ENCODE measurements around the gene PLEKHG3. TPM values are rescaled to one million over a fixed set of nuclear protein-coding genes. Genes with fewer than 3 reads are reported as not detected.

The PLEKHG3 gene
- total and polyA plus RNA-seq, 7 donors = 1.9 to 8.2 (median 5.2) TPM

DNA sequence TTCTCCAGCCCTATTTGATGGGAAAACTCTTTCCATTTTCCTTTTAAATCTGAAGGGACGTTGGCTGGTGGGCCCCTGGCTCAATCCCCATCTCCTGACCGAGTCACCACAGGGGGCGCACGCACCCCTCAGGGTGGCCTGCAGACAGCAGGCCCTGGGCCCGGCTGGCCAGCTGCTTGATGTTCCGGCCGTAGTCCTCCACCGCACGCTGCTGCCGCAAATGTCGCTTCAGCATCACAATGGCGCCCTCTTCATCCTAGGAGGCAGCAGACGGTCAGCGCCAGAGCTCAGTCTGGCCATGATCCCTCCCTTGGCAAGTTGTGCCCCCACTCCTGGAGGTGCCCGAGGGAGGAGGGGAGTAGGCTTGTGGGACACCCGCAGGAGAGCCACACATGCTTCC is 70.0 kb downstream of the PLEKHG3 start:
- Histone ChIP-seq H3K27me3 (ENCODE audit: insufficient read depth in 3 of 3, low read length in 2 of 3) (no peaks in the 10 kb centered on the region), H3K36me3 (ENCODE audit: insufficient read depth in 1 of 2, low read depth in 1 of 2) (peaks cover 0 to 100% of the 10 kb centered on the region in 2 donors), H3K27ac (no peak overlapping the region), H3K9me3 (no peaks in the 10 kb centered on the region), H3K4me1 (peaks cover 8% of the 10 kb centered on the region), H3K4me3 (no peak overlapping the region)
- DNase-seq (no peak), ATAC-seq (peak in 2 of 4 donors; percentile 6 to 10)
- intact Hi-C loops (cut with DNase I) = no loop called here
- TF ChIP-seq, protein P1, sequence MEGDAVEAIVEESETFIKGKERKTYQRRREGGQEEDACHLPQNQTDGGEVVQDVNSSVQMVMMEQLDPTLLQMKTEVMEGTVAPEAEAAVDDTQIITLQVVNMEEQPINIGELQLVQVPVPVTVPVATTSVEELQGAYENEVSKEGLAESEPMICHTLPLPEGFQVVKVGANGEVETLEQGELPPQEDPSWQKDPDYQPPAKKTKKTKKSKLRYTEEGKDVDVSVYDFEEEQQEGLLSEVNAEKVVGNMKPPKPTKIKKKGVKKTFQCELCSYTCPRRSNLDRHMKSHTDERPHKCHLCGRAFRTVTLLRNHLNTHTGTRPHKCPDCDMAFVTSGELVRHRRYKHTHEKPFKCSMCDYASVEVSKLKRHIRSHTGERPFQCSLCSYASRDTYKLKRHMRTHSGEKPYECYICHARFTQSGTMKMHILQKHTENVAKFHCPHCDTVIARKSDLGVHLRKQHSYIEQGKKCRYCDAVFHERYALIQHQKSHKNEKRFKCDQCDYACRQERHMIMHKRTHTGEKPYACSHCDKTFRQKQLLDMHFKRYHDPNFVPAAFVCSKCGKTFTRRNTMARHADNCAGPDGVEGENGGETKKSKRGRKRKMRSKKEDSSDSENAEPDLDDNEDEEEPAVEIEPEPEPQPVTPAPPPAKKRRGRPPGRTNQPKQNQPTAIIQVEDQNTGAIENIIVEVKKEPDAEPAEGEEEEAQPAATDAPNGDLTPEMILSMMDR (IDR thresholded peaks at IDR 0.05) = no peak
- WGBS, 3 donors = 80 to 85% (median 80%) methylated on average over 16 of the region's 16 CpGs

DNA sequence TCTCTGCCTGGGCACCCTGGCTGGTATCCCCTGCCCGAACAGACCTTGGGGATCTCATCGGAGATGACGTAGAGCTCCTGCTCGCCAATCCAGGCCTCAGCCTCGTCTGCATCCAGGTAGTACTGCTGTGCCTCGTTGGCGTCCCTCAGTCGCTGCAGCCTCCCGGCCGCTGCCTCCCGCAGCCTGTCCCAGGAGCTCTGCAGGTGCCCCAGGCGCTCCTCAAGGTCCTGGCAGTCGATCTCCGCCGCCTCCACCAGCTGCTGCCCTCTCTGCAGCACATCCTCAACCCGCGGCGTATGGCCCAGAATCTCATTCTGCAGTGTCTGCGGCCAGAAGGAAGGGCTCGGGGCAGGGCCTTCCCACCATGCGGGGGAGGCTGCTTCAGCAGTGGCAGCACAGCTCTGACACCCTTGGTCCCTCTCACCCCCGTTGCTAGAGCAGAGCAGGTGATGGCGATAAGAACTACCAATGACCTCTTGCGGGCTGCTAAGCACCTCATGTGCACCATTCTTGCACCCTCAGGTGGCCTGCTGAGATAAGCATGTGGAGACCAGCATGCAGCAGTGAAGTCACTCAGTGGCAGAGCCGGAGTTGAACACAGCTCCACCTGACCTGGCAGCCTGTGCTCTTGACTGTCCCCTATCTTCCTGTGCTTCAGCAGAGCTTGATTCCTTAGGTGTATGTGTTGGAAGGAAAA is 71.0 kb downstream of the PLEKHG3 start:
- 87 to 94% (median 89%) methylated on average over 25 of the region's 25 CpGs for WGBS, 3 donors

DNA sequence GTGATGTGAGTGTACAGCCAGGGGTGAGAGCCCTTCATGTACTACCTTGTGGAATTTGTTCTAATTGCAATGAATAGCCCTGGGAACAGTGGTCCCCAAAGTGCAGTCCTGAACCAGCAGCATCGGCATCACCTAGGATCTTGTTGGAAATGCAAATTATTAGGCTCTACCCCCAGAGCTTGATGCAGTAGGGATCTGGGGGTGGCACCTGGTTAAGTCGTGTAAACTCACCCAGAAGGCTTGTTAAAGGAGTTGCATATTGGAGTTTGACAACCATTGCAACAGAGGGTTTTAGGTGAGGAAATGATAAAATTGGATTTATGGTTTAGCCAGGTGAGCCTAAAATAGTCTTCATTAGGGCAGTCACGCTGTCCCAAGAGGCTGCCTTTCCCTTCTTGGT is 73.2 kb downstream of the PLEKHG3 start:
- WGBS, 3 donors = 61 to 66% (median 65%) methylated on average over 3 of the region's 3 CpGs

More for the DNA sequence above, 71.0 kb downstream of the PLEKHG3 start:
- H3K27me3 ChIP-seq (ENCODE audit: insufficient read depth in 3 of 3, low read length in 2 of 3) = no peaks in the 10 kb centered on the region
- H3K27ac ChIP-seq = no peak overlapping the region
- H3K4me3 ChIP-seq = no peak overlapping the region
- intact Hi-C loops (cut with DNase I) = no loop called here
- H3K4me1 ChIP-seq = peaks cover 8% of the 10 kb centered on the region
- H3K9me3 ChIP-seq = no peaks in the 10 kb centered on the region
- DNase-seq (no peak), ATAC-seq (peak in 1 of 4 donors; percentile 3)
- peaks cover 0 to 100% of the 10 kb centered on the region in 2 donors for H3K36me3 ChIP-seq (ENCODE audit: insufficient read depth in 1 of 2, low read depth in 1 of 2)
- TF ChIP-seq, protein P1 (IDR thresholded peaks at IDR 0.05) = no peak

DNA sequence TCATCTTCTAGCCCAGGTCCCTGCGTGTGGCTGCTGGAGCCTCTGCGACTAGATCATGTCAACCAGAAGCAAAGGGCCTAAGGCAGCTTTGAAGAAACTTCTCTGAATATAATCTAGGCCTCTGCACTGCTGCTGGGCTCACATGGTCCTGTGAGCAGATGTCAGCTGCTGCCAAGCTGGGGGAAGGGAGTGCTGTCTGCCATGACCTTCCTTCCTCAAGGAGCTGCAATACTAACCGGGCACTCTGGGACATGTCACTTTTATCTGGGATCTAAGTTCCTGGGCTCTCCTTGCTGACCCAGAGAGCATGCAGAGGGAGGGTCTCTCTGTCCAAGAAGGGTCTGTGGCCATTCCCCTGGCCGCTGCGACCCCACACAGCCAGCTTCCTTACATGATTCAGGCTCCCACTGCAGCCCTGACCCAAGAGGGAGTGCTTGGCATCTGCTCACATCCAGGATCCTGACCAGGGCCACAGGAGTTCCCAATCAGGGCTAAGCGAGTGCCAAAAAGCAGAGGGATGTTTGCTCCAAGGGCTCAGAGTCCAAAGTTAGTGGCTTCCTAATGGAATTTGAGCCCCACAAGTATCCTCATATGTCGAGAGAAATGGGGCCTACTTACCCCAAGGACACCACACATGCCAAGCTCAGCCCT is 74.0 kb downstream of the PLEKHG3 start:
- Histone ChIP-seq H3K27ac (peak overlapping the region; percentile 19), H3K4me1 (peaks cover 8% of the 10 kb centered on the region), H3K27me3 (ENCODE audit: insufficient read depth in 3 of 3, low read length in 2 of 3) (no peaks in the 10 kb centered on the region), H3K9me3 (no peaks in the 10 kb centered on the region), H3K36me3 (ENCODE audit: insufficient read depth in 1 of 2, low read depth in 1 of 2) (peaks cover 0 to 100% of the 10 kb centered on the region in 2 donors), H3K4me3 (no peak overlapping the region)
- TF ChIP-seq, protein P1 (IDR thresholded peaks at IDR 0.05) = no peak
- intact Hi-C loops (cut with DNase I) = no loop called here
- ATAC-seq = peak; percentile 34 to 73 (median 49)
- no peak for DNase-seq
- WGBS, 3 donors = 34 to 62% (median 57%) methylated on average over 7 of the region's 7 CpGs

More for the DNA sequence above, 73.2 kb downstream of the PLEKHG3 start:
- Histone ChIP-seq H3K27me3 (ENCODE audit: insufficient read depth in 3 of 3, low read length in 2 of 3) (no peaks in the 10 kb centered on the region), H3K27ac (peak overlapping the region; percentile 19), H3K36me3 (ENCODE audit: insufficient read depth in 1 of 2, low read depth in 1 of 2) (peaks cover 0 to 100% of the 10 kb centered on the region in 2 donors), H3K4me3 (no peak overlapping the region), H3K9me3 (no peaks in the 10 kb centered on the region), H3K4me1 (peaks cover 8% of the 10 kb centered on the region)
- intact Hi-C loops (cut with DNase I) = no loop called here
- DNase-seq (no peak), ATAC-seq (no peak)
- TF ChIP-seq, protein P1 (IDR thresholded peaks at IDR 0.05) = no peak
